Kasumi-1 (cell line): ENCODE results near the gene MPP1.
A peak's percentile ranks its signal among the peaks of the same experiment; 100 is the strongest.

Experiments used
- DNase-seq, 2 experiments: peaks; one replicate each; lab custom pipeline; 2025; lab: John Stamatoyannopoulos, UW

Gene MPP1

DNA sequence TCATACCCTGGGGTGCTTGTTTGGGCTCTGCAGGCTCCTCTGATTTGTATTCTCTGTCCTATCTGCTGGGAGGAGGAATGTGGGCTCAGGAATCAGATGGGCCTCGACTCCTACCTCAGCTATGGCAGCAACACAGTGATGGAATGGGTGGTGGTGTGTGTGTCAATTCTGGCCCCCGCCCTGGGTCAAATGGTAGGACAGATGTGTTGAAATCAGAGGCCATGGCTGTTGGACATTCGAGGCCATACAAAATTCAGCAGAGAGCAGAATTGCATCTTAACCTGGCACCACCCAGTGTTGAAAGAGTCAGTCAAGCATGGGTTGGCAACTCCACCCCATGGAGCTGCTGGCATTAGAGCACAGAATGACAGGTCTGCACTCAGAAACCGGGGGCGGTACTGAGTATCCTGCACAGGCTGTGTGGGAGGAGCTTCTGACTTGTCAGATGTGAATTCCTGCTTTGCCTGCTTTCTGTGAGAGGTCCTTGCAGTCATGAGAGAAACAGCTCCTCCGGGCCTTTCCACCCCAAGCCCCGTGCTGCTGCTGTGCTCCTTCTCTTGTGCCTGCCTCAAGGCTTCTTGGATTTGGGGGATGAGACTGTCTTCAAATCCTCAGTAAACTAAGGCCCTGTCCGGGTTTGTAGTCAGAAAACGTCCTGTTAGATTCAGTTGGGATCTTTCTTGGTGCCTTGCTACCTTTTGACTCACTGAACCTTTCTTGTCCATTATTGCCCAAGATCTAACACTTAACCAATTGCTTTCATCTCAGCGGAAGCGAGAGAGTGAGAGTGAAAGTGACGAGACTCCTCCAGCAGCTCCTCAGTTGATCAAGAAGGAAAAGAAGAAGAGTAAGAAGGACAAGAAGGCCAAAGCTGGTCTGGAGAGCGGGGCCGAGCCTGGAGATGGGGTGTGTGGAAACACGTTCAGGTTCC lies 29.6 kb downstream of the MPP1 start:
- peak in 1 of 2 experiments; percentile 12 for DNase-seq

DNA sequence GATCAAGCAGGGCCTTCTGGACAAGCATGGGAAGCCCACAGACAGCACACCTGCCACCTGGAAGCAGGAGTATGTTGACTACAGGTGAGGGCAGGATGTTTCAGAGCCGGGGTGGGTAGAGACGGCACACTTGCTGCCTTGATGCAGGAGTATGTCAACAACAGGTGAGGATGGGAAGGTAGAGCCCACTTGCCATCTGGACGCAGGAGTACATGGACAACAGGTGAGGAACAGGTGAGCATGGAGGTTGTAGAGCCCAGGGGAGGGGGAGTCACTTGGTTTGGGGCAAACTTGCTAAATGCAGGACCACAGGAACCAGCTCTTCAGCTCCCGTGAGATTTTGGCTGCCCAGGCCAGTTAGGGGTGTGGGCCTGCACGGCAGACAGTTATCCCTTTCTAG lies 30.7 kb downstream of the MPP1 start:
- DNase-seq, result no peak

DNA sequence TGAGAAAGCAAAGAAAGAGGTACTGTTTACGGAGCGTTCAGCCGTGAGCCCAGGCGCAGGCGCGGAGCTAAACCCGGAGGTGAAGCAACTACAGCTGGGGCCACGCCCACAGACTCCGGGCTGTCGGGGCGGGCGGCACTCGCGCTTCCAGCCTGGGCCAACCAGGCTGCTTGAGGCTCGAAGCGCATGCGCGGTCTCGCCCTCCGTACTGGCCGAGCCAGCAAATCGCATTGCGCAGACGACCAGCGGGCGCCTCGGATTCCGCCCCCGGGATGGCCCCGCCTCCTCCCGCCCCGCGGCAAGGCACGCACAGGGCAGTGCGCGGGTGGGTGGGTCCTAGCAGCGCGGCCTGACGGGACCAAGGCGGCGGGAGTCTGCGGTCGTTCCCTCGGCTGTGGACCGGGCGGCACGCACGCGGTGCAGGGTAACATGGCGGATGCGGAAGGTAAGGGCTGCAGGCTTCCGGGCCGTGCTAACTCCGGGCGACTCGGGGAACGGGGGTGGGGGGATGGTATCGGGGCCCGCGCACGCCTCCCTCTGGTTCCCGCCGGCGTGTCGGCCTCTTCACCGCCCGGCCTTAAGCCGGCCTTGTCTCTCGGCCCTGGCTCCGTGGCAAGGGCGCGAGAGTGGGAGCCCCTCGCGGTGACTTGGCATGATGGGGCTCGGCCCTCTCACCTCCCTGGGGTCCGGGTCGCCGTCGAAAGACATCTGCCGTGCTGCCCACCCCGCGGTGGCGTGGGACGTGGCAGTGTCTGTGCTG lies 42.6 kb downstream of the MPP1 start, which contains the start of gene DKC1:
Gene DKC1 (plus strand): TSS at position 328 of the 760 bp plus-strand sequence. CDS start 102 bp downstream, at position 430.
- peak; percentile 87 to 90 for DNase-seq

DNA sequence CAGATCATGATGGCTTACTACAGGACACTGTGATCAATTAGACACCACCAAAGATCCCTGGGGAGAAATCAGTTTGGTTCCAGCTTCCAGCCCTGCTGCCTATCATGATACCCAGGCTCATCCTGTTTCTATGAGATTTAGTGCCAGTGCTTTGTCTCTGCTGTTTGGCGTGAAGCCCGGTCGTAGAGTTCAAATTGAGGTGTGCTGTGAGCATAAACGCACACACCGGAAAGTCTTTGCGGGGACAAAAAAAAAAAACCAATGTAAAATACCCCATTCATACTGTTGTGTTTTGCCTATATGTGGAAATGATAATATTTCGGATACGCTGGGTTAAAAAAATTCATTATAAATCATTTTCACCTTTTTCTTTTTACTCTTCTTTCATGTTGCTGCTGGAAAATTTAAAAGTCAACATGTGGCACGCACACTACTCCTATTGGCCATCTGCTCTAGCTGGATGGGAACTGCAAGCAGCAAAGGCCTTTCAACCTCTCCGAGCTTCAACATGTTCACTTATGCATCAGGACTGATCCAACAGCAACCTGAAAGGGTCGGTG lies 43.2 kb downstream of the MPP1 start:
- no peak for DNase-seq

DNA sequence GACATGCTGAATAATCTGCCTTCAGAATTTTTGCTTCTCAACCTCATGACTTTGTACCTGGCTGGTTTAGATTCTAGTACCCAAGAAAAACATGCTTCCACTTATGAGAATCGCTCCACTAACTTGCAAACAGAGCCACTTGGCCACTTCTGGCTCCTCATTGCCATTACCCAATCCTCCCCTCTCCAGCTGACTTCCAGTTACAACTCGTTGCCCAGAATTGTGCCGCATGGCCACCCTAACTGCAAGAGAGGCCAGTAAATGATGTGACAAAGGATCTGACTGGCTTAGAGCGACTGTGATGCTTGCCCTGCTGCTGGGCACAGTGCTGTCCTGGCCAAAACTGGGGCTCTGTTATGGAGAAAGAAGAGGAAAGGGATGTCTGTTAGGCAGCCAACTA lies 46.6 kb downstream of the MPP1 start:
- no peak for DNase-seq

DNA sequence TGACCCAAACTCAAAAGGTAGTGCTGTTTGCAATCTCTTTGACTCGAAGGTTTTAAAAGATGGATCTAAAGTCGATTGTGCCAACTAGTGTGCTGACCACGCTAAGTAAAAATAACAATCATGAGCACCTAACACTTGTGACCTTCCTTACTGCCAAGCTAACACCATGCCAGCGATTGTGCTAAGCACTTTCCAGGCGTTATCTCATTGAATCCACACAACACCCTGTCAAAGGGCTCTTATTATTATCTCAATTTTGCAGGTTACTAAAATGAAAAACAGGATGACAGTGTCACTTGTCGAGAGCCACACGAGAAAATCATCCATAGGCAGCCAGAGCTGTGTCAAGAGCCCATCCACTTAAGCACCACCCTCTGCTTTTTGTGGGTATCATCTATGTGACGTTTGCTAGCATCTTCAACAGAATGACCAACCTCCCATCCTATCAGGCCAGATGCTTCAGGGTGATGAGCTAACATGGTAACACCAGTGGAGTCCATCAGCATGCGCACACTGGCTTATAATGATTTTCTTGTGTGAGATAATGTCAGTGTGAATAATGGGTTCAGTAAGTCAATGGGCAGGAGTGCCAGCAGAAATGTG lies 53.5 kb downstream of the MPP1 start:
- DNase-seq, result no peak

DNA sequence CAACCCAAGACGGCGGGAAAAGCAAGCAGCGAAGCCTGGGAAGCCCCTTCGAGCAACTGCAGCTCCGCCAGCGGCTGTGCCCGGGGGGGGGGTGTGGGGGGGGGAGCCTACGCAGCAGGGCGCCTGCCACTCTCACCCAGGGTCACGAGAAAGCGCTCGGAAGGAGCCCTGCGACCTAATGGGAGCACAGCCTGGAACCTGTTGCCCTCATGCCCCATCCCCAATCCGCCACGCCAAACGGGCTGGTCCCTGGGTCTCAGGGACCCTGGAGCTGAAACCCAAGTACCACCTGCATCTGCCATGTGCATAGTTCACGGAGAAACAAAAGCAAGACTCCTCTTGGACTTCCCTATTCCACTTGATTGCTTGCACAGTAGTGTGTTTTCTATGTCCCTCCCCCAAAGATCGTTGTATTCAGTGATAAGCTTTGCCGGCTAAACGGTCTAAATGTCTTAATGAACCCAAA lies 54.0 kb downstream of the MPP1 start:
- peak; percentile 40 to 55 for DNase-seq

DNA sequence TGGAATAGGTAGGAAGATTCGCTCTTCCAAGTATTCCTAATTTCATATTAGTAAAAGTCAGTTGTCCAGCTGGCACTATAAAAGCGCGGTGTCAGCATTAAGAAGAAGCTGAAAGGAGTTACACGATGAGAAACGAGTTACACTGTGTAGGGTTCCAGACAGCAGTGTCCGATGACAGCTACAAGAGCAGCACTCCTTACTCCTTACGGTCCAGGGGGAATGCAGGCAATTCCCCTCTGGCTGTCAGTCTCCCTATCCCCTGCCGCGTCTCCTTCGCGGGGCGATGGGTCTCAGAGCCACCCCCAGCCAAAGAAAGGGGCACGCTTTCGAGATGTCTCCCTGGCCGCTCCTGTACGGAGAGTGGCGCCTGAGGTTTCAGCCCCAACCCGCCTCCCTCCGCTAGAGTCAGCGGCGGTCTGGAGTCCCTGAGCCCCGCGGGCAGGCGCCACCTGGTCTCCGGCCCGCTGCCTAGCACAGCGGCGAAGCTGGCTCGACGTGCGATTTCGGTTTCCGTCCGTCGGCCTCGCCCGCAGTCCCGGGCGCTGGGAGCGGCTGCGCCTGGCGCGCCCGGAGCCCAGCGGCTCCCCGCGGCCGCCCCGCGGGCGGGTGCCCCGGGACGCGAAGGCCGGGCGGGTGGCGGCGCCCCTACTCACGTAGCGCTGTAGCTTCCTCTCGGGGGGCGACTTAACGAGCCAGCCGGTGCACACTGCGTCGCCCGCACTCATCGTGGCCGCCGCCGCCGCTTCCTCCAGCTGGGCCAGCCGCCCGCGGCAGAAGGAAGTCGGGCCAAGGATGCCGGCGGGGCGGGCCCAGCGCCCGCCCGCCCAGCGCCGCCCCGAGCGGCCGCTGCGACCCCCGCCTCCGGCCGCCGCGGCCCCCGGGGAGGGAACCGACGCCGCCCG lies 54.7 kb downstream of the MPP1 start, which contains the start of gene GAB3:
Gene GAB3 (minus strand): TSS at position 777 of the 902 bp plus-strand sequence. CDS start 52 bp downstream, at position 725.
- peak in 1 of 2 experiments; percentile 17 for DNase-seq

DNA sequence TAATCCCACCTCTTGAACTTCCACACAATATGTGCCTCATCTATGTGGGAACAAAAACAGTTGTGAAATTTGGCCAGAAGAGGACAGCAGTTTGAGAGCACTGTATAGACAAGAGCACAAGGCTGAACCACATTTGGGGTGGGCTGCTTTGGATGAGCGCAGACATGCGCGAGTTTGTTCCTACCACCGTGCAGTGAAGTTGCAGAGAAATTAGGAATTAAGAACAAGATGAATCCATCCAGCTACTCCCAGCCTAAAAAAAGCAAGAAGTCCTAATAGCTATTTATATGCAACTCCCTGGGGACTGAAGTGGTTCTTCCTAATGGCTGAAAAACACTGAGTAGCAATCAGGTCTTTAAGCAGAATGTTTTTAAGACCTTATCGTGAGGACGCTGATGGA lies 55.4 kb downstream of the MPP1 start:
- no peak for DNase-seq

DNA sequence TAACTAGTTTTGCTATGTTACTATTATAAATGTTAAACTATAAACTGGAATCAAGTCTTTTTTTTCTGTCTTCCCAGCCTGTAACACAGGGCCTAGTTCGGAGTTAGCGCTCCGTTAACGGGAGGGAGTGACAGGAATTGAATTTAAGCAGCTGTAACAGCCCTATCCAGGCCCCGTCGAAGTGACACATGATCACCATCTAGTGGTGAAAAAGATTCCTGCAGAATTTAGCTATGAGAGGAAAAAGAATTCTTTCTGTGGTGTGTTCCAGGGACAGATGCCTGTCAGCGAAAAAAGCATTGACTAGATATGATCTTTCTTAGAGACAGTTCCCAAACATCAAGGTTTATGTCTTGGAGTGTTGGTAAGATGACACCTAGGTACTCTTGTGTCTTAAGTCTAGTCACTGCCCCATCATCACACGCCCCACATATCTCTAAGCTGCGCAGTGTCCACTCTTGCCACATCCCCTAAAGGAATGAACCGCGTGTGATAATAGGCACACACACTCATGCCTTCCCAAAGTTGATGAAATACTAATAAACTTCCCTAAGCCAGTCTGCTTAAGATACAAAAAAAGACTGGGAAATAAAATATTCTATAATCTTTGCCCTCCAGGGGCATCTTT lies 56.5 kb downstream of the MPP1 start:
- DNase-seq, result peak; percentile 63 to 66

DNA sequence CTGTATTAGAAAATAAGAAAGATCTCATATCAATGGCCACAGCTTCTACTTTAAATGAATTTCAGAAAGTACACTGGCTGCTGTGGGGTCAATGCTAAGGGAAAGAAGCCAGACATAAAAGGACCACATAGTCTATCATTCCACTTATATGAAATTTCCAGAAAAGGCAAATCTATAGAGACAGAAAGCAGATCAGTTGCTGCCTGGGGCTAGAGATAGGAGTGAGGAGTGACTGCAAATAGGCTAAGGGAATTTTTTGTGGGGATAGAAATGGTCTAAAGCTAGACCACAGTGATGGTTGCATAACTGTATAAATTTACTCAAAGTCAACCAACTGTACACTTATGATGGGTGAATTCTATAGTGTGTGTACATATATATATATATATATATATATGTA lies 62.7 kb downstream of the MPP1 start:
- no peak for DNase-seq

DNA sequence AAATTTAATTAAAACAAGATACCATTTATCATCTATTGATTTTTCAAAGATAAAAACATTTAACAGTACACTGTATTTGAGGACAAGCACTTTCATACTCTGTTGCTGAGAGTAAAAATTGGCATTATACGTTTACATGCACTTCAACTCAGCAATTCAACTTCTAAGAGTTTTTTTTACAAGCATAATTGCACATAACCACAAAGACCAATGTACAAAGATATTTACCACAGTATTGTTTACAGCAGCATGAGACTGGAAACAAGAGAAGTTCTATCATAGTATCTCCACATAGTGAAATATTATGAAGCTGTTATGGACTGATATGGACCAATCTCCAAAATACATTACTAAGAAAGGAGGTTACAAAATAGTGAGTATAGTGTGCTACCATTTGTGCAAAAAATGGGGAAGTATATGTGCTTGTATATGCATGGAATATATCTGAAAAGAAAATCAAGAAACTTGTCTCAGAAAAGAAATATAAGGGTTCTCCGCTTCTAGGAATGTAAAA lies 65.3 kb downstream of the MPP1 start:
- no peak for DNase-seq

DNA sequence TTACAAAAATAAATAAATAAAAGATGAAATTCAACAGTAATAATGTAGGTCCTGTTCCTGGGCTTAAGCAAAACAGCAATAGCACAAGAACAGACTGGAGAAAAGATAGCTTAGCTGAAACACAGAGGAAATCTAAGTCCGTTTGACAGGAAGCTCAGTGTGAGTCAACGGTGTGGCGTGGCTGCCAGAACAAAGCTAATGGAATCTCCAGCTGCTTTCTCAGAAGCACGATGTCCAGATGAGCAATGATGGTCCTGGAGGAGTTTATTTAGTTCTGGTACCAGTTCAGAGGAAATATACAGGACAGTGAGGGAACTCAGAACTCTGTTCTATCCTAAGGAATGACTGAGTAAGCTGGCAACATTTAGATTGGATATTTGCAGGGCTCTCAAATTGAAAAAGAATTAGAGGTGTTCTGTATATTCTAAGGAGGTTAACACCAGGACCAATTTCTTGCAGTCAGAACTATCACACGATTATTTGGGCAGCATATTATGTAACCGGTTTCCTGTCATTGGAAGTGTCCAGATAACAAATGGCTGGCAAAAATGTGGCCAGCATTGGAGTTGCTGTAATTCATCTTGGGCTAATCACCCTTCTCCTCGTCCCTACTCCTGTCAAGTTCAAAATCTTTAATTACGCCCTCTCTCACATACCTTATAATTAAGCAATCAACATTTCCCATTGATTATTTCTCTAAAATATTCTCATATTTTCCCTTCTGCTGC lies 67.1 kb downstream of the MPP1 start:
- peak; percentile 29 to 67 for DNase-seq

DNA sequence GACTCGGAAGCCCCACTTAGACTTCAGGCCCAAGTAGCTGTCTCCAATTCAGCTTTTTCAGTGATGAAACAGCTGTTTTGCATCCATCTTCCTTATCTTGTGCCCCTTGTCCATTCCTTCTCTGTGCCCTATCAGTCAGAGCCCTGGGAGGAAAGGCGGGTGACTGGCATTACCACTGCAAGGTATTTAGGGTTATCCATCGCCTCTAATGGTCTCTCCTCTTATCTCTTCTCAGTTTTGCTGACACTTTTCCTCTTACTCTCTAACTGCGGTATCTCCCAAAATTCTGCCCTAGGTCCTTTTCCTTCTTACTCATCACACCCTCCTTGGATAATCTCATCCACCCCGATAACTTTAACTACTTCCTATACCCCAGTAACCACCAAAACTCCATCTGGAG lies 68.1 kb downstream of the MPP1 start:
- no peak for DNase-seq

DNA sequence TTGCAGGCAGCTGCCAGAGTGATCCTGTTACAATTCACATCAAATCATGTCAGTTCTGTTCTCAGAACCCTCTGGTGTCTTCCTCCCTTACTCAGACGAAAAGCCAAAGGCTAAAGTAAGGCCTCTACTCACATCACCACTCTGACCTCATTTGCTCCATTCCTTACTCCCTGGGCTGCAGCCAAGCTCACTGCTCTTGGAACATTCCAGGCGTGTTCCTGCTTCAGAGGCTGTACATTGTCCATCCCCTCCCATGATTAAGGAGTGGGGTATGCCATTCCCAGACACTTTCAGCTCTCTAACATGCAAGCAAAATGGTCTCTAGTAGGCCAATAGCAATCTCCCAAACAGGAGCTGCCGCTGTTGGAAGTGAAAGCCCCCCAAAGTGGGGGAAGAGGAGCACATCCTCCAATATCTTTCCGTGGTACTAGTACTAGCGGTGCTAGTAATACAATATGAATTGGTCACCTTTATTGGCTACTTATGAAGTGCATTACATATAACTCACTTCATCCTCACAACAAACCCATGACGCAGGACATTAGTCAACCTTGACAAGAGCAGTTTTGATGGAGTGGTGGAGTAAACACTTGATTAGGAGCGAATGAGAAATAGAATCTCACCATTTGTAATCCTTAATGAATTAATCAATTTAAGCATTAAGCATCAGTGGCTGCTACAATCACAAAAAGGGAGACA lies 69.4 kb downstream of the MPP1 start:
- no peak for DNase-seq

DNA sequence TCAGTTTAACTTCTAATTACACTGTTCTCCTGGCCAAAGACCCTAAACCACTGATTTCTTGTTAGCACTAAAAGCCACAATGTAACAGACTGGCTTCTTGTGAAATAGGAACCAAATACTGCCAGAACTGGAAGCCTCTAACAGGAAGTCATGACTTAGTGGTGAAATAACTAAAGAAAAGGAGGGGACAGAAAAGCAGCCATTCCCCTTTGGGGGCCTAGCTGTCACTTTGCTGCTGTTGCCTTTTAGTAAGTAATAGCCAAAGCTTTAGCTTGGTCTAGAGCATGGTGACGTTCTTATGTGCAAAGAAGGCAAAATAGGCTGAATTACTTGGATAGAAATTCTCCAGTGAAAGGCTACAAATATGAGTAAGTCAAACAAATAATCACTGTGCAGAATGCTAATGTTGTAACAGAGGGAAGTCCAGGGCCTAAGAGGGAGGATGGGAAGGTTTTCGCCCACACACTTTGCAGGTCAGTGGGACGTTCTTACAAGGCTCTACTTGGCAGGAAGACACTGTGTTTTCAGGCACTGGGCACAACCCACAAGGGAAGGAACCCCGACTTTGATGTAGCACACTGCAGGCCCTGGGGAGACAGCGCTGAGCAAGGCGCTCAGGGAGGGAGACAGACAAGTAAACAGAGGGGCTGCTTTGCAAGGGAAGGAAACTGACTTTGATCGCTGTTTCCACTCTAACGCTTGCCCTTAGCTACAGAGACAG lies 71.1 kb downstream of the MPP1 start:
- DNase-seq, result peak; percentile 73 to 80

DNA sequence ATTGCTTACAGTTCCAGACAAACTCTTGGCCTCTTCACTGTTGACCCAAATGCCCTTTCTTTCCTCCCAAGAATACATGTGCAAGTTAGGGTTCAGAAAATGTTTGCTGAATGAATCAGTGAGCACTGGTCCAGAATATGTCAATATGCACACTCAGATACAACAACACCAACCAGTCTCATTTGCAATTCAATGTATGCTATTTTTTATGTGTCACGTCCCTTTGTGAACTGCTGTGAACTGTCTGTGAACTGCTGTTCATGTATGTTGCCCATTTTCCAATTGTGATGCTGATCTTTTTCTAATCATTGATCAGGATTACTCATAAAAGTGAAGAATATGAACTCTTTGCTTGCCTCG lies 72.2 kb downstream of the MPP1 start:
- no peak for DNase-seq

DNA sequence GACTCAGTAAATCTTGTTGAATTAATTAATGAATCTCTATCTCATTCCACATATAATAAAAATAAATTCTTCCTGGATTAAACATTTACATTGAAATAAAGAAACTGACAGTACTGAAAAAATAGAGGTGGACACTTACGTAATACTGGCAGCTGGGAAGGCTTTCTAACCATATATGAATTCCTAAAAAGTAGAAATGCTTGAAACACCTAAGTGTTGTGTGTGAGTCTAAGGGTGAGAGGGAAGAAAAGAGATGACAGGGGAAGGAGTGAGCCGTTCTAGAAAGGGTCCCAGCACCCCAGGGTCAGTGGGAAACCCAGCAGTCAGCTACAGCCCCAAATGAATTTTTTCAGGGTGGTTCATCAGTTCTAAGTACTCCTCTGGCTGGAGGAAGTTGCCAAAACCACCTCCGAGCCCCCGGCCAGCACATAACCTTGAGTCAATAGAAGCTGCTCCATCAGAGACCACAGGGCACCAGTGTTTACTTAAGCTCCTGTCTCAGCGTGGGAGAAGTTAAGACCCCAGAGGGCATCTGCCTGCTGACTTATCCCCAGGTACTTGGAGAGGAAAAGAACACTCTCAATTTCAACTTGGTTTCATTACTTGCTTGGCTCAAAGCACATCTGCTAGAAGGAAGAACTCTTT lies 72.7 kb downstream of the MPP1 start:
- DNase-seq, result peak in 1 of 2 experiments; percentile 17
